GM19193 (cell line): ENCODE measurements around the gene NT5C1A.

Experiments used
- POLR2A ChIP-seq: IDR thresholded peaks from 4 replicates; pipeline ENCODE4 v1.6.1; 2011; ENCODE audit not compliant: insufficient read depth, insufficient read length; ENCODE audit errors: extremely low read depth

The NT5C1A gene

DNA sequence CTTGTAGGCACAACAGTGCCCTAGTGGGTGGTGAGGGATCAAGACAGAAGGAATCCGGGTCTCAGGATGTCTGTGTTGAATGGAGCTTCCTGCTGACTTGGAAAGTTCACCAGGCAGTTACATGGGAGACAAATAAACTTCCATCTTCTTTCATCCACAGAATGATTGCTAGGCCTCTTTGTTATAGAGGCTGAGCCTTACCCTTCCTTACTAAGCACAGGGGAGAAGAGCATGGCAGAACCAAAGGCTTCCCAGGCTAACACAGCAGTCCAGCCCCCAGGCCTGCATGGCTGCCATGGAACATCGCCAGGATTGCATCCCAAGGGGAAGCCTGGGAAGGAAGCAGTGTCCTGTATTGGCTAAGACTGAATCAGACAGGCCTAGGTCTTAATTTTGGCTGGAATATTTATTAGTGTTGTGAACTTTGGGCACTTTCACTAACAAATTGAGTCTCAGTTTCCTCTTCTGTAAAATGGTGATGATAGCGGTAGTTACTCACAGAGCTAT, 51.2 kb downstream of the NT5C1A start:
- TF ChIP-seq POLR2A = no peak

DNA sequence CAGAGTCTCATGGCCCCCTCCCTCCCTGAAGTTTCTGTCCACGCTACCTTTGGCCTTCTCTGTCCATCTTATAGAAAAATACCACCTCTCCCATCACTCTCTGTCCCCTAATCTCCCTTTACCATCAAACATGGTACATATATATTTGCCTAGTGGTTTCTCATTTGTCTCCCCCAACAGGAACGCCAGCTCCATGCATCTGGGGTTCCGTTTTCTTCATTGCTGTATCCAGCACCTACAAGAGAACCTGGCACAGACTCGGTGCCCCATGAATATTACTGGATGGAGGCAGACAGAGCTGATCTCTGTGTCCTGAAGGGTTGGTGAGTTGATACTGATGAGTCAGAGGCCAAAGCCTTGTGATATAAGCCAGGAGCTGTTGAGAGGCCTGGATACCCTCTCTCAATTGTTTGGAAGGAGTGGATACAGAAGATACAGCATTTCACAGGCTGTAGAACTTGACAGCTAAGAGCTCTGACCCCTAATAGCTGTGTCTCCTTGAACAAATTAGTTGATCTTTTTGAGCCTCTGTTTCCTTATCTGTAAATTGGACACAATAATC, 54.3 kb downstream of the NT5C1A start:
- no peak for TF ChIP-seq POLR2A

DNA sequence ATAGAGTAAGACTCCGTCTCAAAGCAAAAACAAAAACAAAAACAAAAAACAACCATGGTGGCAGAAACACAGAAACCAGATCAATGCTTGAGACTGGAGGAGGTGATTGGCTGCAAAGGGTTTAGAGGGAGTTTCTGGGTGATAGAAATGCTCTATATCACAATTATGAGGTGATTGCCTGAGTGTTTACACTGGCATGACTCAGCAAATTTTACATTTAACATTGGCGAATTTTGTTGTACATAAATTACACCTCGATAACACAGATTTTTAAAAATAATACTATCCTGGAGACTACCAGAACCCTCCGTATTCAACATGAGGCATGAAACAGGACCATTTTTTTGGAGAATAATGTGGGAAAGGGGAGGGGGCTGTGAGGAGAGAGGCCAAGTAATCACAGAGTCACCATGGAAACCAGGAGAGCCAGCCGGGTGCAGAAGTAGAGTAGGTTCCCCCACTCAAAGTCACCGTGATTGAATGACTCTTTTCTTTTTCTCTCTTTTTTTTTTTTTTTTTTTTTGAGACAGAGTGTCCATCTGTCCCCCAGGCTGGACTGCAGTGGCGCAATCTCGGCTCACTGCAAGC, 56.7 kb downstream of the NT5C1A start:
- no peak for TF ChIP-seq POLR2A

GRCh38 chr1:39614488-39614887, 57.4 kb downstream of the NT5C1A start:
- no peak for TF ChIP-seq POLR2A

- no peak for TF ChIP-seq POLR2A
These were observed 58.7 kb downstream of the NT5C1A start for GRCh38 chr1:39613250-39613649.

DNA sequence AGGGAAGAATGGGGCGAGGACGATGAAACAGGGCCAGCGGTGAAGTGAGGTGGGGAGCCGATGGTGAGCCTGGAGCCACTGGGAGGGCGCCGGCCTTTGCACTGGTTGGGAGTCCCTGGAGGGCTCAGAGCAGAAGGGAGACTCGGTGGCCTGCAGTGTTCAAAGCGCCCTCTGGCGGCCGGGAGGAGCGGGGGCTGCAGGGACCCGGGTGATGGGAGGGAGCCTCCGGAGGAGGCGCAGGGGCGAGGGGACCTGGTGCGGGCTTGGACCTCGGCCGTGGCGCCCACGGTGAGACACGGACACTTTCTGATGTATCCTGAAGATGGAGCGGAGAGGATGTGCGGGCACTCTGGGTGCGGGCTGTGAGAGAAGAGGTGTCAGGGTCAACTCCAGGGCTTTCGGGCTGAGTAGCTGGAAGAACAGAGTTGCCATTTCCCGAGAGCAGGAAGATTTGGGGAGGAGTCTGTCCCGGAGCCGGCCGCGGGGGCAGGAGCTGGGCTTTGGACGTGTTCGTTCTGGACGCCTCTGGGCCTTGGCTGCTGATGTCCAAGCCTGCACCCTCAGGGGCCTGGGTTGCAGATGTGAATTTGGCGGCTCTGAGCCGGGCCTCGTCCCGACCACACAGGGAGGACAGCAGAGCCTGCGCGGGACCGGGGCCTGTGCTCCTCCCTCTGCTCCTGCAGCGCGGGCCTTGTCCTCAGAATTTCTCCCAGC, 62.1 kb downstream of the NT5C1A start:
- no peak for TF ChIP-seq POLR2A
